GM19351 (cell line): ENCODE measurements around the gene ATP6V0E1.
"Not testable (repeated sequence)": the region's sequence is repeated elsewhere in the genome, so short reads cannot be mapped to it uniquely, and the experiment has no call there.

ENCODE experiments used
- ATAC-seq: cut with Tn5 transposase; IDR thresholded peaks from one replicate; pipeline ENCODE4 v1.9.1; 2021; ENCODE audit warnings: mild to moderate bottlenecking, moderate library complexity; ENCODE audit not compliant: unreplicated experiment

ATP6V0E1 gene

GRCh38 chr5:173069671-173070070 is 86.1 kb downstream of the ATP6V0E1 start:
- no peak for ATAC-seq

DNA sequence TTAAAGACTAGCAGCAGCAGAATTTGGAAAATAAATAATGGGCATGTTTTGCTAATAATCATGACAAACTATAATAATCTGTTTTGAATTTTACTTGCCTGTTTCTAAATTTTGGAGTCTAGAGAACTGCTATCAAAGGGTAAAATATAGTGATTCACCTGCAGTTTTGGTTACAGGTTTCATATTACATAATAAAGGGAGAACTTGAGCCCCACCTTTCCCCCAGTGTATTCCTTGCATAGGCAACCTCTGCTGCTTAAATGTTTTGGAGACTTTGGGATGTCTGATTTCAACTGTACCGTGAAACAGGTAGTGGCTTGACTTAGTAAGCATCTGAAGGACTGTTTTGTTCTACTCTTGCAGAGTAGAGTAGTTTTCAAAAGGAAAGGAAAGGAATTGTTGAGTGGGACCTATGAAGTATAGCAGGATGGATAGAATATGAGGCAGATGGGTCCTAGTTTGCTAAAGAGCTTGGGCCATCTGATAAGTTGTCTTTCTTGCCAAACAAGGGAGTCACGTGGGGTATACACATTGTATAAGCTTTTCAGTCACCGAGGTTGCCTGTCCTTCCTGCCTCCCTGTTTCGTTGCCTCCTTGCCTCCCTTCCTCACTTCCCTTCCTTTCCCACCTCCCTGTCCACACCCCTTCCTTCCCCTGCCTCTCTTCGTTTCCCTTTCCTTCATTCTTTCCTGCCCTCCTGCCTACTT is 91.7 kb downstream of the ATP6V0E1 start:
- ATAC-seq = no peak

DNA sequence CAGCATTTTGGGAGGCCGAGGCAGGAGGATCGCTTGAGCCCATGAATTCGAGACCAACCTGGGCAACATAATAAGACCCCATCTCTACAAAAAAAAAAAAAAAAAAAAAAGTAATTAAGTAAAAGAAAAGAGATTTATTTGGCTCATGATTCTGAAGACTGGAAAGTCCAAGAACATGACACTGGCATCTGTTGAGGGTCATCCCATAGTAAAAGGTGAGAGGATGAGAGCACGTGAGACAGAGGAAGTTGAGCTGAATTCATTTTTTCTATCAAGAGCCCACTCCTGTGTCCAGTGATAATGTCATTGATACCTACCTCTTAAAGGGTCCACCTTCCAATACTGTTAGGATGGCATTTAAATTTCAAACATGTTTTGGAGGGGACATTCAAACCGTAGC is 92.4 kb downstream of the ATP6V0E1 start:
- no peak for ATAC-seq

DNA sequence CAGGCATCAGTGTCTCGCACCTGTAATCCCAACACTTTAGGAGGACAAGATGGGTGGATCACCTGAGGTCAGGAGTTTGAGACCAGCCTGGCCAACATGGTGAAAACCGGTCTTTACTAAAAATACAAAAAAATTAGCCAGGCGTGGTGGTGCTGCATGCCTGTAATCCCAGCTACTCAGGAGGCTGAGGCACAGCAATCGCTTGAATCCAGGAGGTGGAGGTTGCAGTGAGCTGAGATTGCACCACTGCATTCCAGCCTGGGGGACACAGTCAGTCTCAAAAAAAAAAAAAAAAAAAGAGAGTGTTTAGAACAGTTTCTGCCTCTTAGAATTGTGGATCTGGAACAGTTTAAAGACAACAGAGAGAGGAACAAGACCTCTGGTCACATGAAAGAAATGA is 92.9 kb downstream of the ATP6V0E1 start:
- not testable (repeated sequence) for ATAC-seq

GRCh38 chr5:173078878-173079277 is 95.3 kb downstream of the ATP6V0E1 start:
- ATAC-seq = no peak
